HFFc6 (cell line): Measurements from ENCODE around the gene SH3RF3. TPM values are rescaled to one million over a fixed set of nuclear protein-coding genes. Genes with fewer than 3 reads are reported as not detected.
A peak's percentile ranks its signal among the peaks of the same experiment; 100 is the strongest.

Experiments used
- DNase-seq: peaks from one replicate; pipeline ENCODE4 v3.0.0-alpha.2; 2018
- H3K27ac Mint-ChIP-seq: 2 replicates; pipeline ENCODE4 v1.8.0; 2020; ENCODE audit warnings: mild to moderate bottlenecking, mixed read lengths
- H3K27me3 Mint-ChIP-seq: 2 replicates; pipeline ENCODE4 v1.8.0; 2021; ENCODE audit warnings: mild to moderate bottlenecking, moderate library complexity, mixed read lengths; ENCODE audit not compliant: insufficient read depth
- H3K36me3 Mint-ChIP-seq: 2 replicates; pipeline ENCODE4 v1.8.0; 2021; ENCODE audit warnings: low read depth, mixed read lengths
- H3K4me1 Mint-ChIP-seq: 2 replicates; pipeline ENCODE4 v1.8.0; 2020; ENCODE audit warnings: low read depth, mixed read lengths
- H3K4me3 Mint-ChIP-seq: 2 replicates; pipeline ENCODE4 v1.8.0; 2020; ENCODE audit warnings: mild to moderate bottlenecking, moderate library complexity, mixed read lengths
- H3K9me3 Mint-ChIP-seq: 2 replicates; pipeline ENCODE4 v1.8.0; 2020; ENCODE audit warnings: mild to moderate bottlenecking, mixed read lengths
- CTCF ChIP-seq: fragments of 200-600 bp; sonication (generic); IDR thresholded peaks from 2 replicates; pipeline ENCODE4 v1.5.0; 2021; ENCODE audit warnings: antibody characterized with exemption, mild to moderate bottlenecking
- total RNA-seq, 6 experiments: library from RNA; stranded (reverse); fragmentation: NEBNext Ultra II Directional; extraction: Animal tissue kit (Norgen Biotek cat#: 25700); gene quantifications; 2 replicates in 1 of 6; 3 replicates in 5 of 6; pipeline ENCODE4 v1.2.3, GENCODE V29; 2021

The SH3RF3 gene
- total RNA-seq, 6 experiments from 2014 or later, result 2.4 to 4.4 (median 3.7) TPM

- Mint-ChIP-seq H3K27me3 (peaks cover 10% of the 10 kb centered on the region), H3K27ac (no peak overlapping the region), H3K4me3 (no peak overlapping the region), H3K4me1 (peaks cover 58% of the 10 kb centered on the region), H3K36me3 (no peaks in the 10 kb centered on the region), H3K9me3 (no peaks in the 10 kb centered on the region)
- peak; percentile 6 for DNase-seq
- TF ChIP-seq CTCF, result no peak
Measured at GRCh38 chr2:109380502-109381326, 251.7 kb downstream of the SH3RF3 start.

GRCh38 chr2:109381327-109381820 is 252.4 kb downstream of the SH3RF3 start:
- Mint-ChIP-seq H3K27ac (no peak overlapping the region), H3K4me3 (no peak overlapping the region), H3K36me3 (no peaks in the 10 kb centered on the region), H3K27me3 (peaks cover 10% of the 10 kb centered on the region), H3K9me3 (no peaks in the 10 kb centered on the region), H3K4me1 (peaks cover 51% of the 10 kb centered on the region)
- DNase-seq, result no peak
- no peak for TF ChIP-seq CTCF

DNA sequence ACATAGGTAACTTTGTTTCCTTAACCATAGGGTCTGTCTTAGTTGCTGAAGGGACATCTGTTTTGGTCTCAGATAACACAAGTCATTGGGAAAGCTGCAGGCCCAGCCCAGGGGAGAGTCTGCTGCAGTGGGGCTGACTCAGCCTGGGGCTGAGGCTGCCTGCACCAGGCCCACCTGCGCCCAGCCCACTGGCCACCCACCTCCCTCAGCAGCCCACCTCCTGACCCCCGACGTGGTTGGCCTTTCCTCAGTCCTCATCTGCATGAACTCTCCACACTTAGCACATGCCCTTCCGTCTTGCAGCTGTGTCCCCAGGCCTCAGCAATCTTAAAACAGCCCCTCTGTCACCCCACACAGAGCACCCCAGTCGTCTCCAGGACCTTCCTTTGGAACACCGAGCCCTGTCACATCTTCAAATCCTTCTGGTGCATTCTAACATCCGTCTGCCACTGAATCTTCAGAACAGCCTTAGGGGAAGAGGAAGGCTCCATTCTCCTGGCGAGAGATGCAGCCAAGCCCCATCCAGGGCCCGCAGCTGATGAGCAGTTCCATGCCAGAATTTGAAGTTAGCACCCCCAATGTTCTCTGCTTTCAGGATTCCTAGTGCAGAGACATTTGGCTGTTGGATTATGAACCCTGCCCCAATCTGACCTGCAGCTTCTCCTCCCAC is 253.4 kb downstream of the SH3RF3 start:
- TF ChIP-seq CTCF, result no peak
- Mint-ChIP-seq H3K36me3 (no peaks in the 10 kb centered on the region), H3K9me3 (no peaks in the 10 kb centered on the region), H3K27ac (0 out of 2 replicates have a peak overlapping the region, but pooled peaks have one; percentile 2), H3K27me3 (peaks cover 11% of the 10 kb centered on the region), H3K4me3 (no peak overlapping the region), H3K4me1 (peaks cover 41% of the 10 kb centered on the region)
- DNase-seq, result no peak

DNA sequence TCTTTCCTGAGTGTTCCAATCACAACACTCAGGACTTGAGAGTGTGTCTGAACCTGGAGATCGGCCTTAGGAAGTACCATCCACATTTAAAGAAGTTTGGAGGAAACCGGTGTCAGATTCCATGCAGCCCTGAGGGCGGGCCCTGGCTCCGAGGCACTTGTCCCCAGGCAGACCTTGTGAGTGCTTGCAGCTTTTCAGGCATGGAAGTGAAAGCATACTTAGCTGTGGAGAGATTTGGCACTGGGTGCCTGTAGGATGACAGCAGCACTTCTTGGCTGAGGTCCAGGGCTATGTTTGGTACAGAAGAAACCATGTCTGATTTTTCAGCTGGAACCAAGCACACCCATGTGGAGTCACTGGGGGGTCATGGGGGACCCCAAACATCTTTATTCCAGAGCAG is 253.9 kb downstream of the SH3RF3 start:
- peaks cover 11% of the 10 kb centered on the region for H3K27me3 Mint-ChIP-seq
- H3K4me3 Mint-ChIP-seq, result no peak overlapping the region
- no peaks in the 10 kb centered on the region for H3K36me3 Mint-ChIP-seq
- no peaks in the 10 kb centered on the region for H3K9me3 Mint-ChIP-seq
- 0 out of 2 replicates have a peak overlapping the region, but pooled peaks have one; percentile 2 for H3K27ac Mint-ChIP-seq
- no peak for TF ChIP-seq CTCF
- DNase-seq, result peak; percentile 72
- peaks cover 35% of the 10 kb centered on the region for H3K4me1 Mint-ChIP-seq

DNA sequence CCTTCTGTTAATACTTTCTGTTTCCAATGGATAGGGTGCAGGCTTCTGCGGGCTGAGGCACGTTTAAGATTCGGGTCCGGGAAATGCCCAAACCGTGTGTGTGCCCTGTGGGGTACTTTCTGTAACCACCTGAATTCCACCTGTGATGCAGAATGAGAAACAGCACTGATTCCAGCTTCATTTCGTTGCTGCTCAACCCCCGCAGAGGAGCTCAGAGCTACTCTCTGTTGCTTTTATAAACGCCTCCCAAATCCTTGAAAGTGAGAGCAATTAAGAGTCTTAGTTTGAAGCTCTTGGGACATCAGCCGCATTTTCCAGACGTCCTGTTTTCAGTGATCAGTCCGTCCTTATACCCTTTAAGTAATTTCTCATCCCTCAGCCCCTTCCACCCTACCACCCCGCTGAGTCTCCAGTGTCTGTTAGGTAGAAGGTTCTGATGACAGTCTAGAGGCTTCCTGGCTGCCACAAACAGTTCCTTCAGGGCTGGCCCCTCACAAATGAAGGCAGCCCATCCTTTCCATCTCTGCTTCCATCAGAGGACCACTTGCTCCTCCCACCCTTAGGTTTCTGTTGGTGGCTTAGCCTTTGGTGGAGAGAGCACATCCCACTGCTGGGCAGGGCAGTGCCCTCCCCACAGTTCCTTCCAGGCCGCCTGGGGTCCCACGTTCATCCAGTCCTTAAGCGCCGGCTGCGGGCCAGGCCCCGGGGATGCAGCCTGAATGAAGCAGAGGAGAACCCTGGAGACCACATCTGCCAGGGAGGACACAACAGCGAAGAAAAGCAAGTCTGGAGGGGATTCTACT is 254.7 kb downstream of the SH3RF3 start:
- H3K27me3 Mint-ChIP-seq, result peaks cover 11% of the 10 kb centered on the region

More for the DNA sequence above, 254.7 kb downstream of the SH3RF3 start:
- H3K9me3 Mint-ChIP-seq, result no peaks in the 10 kb centered on the region
- peaks cover 29% of the 10 kb centered on the region for H3K4me1 Mint-ChIP-seq
- no peak overlapping the region for H3K4me3 Mint-ChIP-seq
- no peak for DNase-seq
- no peaks in the 10 kb centered on the region for H3K36me3 Mint-ChIP-seq
- TF ChIP-seq CTCF, result no peak
- no peak overlapping the region for H3K27ac Mint-ChIP-seq
